Limb (tissue), 2 donors: ENCODE data around the gene ARID3C.

ENCODE experiments used
- DNase-seq, 2 donors: peaks; one replicate each; pipeline ENCODE4 v3.0.0-alpha.2; 2016; ENCODE audit errors: extremely low spot score in 2 of 2

ARID3C gene

GRCh38 chr9:34577400-34578240, 51.2 kb downstream of the ARID3C start:
- DNase-seq: peak in 1 of 2 donors; percentile 86

- no peak for DNase-seq
Measured at GRCh38 chr9:34576597-34577399, 52.1 kb downstream of the ARID3C start.

GRCh38 chr9:34575862-34576596, 52.8 kb downstream of the ARID3C start:
- no peak for DNase-seq

GRCh38 chr9:34575241-34575640, 53.6 kb downstream of the ARID3C start:
- no peak for DNase-seq

- DNase-seq: no peak
Measured at GRCh38 chr9:34574571-34574970, 54.3 kb downstream of the ARID3C start.

- no peak for DNase-seq
Measured at GRCh38 chr9:34573599-34574325, 55.1 kb downstream of the ARID3C start.

- DNase-seq: no peak
Measured at GRCh38 chr9:34572628-34573027, 56.2 kb downstream of the ARID3C start.

GRCh38 chr9:34572092-34572491, 56.8 kb downstream of the ARID3C start:
- DNase-seq: no peak

GRCh38 chr9:34571481-34571810, 57.4 kb downstream of the ARID3C start:
- DNase-seq: no peak
